GM19467 (cell line): ENCODE measurements around the gene MRPS10.

Experiments
- ATAC-seq: cut with Tn5 transposase; IDR thresholded peaks from one replicate; pipeline ENCODE4 v1.9.1; 2021; ENCODE audit warnings: mild to moderate bottlenecking, moderate library complexity; ENCODE audit not compliant: unreplicated experiment

Gene MRPS10

DNA sequence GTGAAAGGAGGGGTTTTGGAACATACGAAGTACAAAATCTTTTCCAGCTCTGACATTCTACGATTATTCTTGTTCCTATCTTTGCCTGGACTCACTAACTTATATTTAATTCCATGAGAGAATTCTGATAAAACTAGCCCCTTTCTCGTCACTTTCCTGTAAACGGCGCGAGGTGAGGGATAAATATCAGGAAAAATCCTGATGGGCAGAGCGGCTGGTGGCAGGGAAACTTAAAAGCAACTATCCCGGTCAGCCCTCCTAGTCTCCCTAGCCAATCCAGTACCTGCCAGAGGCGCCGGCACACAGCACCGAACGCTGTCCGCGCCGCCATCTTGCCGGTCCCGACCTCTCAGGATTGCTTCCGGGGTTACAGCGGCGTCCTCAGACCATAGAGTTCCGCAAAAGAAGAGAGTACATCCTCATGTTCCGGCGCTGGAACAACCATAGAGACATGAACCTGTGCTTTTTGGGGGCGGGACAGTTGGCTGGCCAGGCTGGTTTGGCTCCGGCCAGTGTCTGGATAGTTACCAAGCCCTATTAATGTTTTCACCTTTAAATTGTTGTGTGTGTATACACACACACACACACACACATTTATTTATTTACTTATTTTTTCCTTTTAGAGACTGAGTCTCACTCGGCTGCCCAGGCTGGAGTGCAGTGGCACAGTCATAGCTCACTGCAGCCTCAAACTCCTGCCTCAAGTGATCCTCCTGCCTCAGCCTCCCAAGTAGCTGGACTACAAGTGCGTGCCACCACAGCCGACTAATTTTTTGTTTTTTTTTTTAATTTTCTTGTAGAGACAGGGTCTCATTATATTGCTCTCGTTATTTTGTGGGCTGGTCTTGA lies at the start of gene MRPS10:
MRPS10 (minus strand) TSS at position 343 of the 849 bp plus-strand sequence; CDS start at position 331, 12 bp downstream.
- peak; percentile 93 for ATAC-seq

DNA sequence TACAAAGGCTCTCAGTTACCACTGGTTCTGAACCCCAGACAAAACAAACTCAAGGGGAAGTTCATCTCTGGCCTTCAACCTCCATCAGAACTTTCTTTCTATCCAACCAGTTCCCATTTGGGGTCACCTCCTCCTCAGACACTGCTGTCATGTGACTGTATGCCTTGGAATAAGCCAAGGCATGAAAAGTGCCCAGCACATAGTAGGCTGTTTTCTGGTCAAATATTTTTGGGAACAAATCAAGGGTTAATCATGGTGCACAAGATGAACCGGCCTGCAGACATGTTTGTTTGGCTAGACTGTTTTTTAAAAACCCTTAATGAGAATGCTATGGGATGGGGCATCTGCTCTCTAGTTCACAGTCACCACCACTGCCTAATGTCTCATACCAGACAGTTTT lies 48.9 kb upstream of the MRPS10 start:
- ATAC-seq = no peak

DNA sequence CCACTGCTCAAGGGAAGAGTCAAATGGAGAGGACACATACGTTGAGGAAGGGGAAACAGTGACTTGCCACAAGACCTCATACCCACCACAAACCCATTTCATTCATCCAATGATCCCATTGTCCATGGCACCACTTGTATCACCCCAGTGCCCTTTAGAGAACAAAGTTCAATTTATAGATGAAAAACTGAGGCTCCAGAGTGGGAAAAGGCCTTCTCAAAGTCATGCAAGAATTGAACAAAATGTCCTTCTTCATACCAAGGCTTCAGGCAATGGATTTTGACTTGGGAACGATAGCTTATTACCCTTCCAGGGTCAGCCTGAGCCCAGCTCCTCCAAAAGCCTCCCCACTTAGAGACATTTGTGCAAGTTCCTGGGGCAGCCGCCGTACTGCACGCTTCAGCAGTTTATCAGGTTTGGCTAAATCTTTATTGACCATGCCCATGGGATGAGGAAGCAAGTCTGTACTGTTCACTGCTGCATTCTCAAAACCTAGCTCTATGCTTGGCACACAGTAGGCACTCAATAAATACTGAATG lies 47.3 kb upstream of the MRPS10 start:
- ATAC-seq = no peak

DNA sequence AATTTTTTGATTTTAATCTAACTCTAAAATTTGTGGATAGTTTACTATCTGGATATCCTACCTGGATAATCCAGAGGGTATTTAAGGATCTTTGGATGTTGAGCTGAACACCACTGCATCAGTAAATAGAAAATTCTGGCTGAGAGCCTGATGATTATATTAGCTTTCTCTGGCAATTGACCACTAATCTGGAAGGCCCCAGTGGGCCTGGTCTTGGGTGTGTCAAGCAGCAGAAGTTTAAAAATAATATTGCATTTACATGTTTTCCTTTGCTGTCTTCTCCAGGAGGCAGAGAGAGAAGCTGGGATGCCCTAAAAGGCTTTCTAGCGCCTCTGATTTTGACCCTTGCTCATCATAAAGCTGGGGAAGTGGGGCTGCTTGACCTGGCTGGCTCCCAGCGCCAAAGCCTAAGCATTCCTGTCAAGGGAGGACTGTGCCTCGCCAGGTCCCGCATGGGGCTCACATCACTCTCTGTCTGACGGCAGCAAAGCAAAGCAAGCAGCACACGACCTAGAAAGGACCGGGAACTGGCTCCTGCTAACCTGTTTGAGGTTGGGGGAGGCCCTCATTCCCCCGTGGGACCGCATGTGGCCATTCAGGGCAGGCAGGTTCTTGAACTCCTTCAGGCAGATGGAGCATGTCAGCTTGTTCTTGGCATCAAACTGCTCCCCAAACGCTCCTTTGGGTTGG lies 46.6 kb upstream of the MRPS10 start:
- no peak for ATAC-seq

DNA sequence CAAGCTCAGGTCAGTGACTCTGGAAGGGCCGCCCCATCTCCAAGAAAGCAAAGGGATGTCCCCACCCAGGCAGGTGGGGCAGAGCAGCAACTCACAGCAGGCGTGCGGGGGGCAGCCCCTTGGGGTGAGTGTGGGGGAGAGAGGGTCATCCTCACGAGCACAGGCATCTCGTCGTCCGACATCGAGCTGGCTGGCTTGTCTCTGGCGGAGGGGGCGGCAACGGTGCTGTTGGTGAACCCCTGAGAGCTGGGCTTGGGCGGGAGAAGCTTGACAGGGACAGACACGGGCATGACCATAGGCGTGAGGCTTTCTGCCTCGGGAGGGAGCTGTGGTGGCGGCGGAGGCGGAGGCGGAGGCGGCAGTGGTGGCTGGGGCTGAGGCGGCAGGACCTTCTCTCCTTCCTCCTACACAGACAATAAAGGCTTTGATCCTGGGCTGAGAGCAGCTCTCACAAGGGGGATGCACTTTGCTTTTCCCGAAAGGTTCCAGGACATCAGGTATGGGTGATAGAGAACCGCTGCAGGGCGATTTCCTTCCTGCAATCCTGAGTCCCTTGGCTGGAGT lies 45.6 kb upstream of the MRPS10 start:
- ATAC-seq = no peak

DNA sequence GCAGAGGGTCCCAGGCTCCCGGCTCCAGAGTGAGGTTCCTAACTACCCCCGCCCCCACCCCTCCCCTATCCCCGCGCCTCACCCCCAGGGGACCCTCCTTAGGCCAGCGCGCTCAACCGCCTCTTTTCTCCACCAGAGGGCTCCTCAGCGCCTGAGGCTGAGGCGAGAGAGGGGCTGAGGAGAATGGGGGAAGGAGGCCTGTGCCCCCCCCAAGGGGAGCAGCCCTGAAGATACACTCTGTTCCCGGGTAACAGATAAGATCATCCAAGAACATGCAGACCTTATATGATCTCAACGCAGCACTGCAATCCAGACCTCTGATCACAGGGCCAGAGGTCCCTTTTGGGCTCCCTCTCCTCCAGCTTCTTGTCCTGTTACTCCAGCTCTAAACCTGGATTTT lies 43.3 kb upstream of the MRPS10 start:
- ATAC-seq = no peak

- no peak for ATAC-seq
These were observed 42.8 kb upstream of the MRPS10 start for GRCh38 chr6:42260396-42260888.

- no peak for ATAC-seq
These were observed 42.3 kb upstream of the MRPS10 start for GRCh38 chr6:42259841-42260395.

DNA sequence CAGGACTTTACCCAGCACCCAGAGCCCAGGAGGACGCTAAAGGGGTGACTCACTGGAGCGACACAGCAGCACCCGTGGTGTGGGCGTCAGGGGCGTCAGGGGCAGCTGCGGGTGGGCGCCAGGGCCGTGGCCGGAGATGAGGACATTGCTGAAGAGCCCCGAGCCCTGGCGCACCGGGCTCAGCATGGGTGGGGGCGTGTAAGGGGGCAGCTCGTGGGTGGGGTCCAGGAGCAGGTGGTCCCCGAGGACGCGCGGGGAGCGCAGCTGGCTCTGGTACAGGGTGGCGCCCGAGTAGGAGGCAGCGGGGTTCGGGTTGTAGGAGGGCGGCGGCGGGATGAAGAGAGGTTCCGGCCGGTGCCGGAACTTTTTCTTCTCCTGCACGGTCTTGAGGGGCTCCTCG lies 41.6 kb upstream of the MRPS10 start:
- no peak for ATAC-seq

DNA sequence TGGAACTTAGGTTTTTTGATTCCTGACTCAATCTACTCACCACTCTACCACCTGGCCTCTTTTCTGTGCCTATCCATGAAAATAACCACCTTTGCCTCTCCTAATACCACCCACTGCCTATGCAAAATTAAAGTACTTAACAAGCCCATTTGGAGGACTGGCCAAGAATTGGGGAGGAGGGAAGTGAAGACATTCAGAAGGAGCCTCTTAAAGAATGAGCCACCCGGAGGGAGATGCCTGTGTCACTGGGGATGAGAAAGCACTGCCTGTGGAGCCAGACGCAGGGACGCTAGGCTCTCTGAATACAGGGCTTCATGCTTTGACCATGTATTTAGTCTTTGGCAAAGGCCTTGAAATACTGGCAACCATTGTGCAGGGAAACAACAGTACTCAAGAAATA lies 40.0 kb upstream of the MRPS10 start:
- no peak for ATAC-seq

GRCh38 chr6:42257063-42257462 lies 39.4 kb upstream of the MRPS10 start:
- ATAC-seq = no peak

- no peak for ATAC-seq
These were observed 37.4 kb upstream of the MRPS10 start for GRCh38 chr6:42255050-42255449.

GRCh38 chr6:42254505-42254904 lies 36.8 kb upstream of the MRPS10 start:
- no peak for ATAC-seq

GRCh38 chr6:42251911-42252637 lies 34.4 kb upstream of the MRPS10 start:
- ATAC-seq = no peak

DNA sequence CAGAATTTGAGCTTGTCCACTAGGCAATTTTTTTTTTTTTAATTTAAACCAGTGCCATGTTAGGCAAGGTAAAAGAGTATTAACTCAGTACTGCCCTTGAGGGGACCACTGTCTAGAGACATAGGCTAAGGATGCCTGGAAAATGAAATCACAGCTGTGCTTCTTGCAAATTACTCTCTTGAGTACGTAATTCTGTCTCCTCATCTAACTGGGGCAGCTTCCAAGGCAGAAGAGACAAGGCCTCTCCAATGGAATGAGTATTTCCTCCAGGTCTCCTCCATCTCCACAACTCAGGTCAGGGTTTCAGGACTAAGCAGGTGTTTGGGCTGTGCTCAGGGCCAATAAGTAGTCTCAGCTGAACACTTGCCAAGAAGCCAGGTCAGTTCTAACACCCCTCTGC lies 33.8 kb upstream of the MRPS10 start:
- no peak for ATAC-seq

- ATAC-seq = no peak
These were observed 32.7 kb upstream of the MRPS10 start for GRCh38 chr6:42250274-42250931.

GRCh38 chr6:42249279-42249678 lies 31.6 kb upstream of the MRPS10 start:
- ATAC-seq = no peak

DNA sequence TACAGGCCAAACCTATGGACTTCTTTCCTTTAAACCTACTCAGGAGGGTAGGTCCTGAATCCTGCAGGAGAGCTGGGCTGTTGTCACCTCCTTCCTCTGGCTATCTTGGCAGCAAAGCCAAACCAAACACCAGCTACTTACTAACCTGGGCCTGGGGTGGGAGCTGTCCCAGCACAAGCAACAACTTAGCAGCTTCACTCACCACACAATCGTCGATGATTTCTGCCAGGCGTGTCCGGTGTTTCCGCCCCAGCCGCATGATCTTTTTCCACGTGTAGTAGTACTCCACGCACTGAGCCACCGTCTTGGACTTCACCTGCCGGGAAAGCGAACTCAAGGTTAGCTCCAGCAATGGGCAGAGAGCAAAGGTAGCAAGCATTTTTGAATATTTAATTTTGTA lies 25.4 kb upstream of the MRPS10 start:
- ATAC-seq = no peak

DNA sequence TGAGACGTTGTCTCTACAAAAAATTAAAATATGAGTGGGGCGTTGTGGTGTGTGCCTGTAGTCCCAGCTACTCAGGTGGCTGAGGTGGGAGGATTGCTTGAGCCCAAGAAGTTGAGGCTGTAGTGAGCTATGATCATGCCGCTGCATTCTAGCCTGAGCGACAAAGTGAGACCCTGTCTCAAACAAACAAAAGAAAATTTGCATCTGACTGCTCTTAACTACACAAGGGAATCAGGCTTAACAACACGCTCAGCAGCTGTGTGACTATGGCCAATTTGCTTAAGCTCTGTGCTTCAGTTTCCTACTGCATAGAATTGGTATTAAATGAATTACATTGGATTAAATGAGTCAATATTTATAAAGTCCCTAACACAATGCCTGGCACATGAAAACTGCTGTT lies 24.3 kb upstream of the MRPS10 start:
- ATAC-seq = no peak

DNA sequence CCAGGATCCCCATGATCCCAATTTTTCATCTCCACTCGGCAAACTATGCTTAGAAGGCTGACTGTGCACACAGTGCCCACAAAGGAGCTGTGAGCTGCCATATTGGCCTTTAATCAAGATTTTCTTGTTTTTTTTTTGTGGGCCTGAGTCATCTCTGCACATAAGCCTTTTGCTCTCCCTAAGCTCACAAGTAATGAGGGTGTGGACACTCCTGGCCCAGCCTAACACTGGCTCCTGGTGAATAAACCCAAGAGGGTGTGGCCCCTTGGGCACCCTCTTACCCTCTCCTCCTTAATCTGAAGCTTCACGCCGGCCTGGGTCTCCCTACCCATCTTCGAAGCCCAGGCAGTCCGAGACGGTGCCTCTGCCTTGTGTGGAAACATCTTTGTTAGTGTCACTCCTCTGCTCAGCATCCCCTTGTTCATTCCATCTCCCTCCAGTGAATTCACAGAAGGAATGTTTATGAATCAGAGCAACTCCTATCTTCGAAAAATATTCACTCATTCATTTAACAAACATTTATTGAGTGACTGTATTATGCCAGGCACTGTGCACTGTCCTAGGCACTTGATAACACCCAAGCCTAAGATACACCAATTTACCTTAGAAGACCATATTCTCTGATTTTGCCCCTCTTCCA lies 22.2 kb upstream of the MRPS10 start:
- no peak for ATAC-seq
